HUES48 (cell line): Measurements from ENCODE around the gene NPAS3.

Experiments
- H3K27ac ChIP-seq: one replicate; pipeline ENCODE4 v1.7.0; 2013; ENCODE audit warnings: low read depth, low read length, inconsistent platforms
- H3K27me3 ChIP-seq: 2 replicates; pipeline ENCODE4 v1.6.1; 2013; ENCODE audit warnings: mild to moderate bottlenecking, low read length; ENCODE audit not compliant: control insufficient read depth, insufficient read depth
- H3K36me3 ChIP-seq: 2 replicates; pipeline ENCODE4 v1.6.1; 2013; ENCODE audit warnings: low read length; ENCODE audit not compliant: control insufficient read depth, insufficient read depth
- H3K4me1 ChIP-seq: 2 replicates; pipeline ENCODE4 v1.6.1; 2013; ENCODE audit warnings: mild to moderate bottlenecking, low read length; ENCODE audit not compliant: control insufficient read depth, insufficient read depth
- H3K4me3 ChIP-seq: 2 replicates; pipeline ENCODE4 v1.5.1; 2013; ENCODE audit warnings: mild to moderate bottlenecking, low read depth, low read length
- H3K9ac ChIP-seq: 2 replicates; pipeline ENCODE4 v1.6.1; 2013; ENCODE audit warnings: mild to moderate bottlenecking, low read depth, low read length, moderate library complexity
- H3K9me3 ChIP-seq: 2 replicates; pipeline ENCODE4 v1.6.1; 2013; ENCODE audit warnings: low read length; ENCODE audit not compliant: control insufficient read depth, insufficient read depth

Gene NPAS3

DNA sequence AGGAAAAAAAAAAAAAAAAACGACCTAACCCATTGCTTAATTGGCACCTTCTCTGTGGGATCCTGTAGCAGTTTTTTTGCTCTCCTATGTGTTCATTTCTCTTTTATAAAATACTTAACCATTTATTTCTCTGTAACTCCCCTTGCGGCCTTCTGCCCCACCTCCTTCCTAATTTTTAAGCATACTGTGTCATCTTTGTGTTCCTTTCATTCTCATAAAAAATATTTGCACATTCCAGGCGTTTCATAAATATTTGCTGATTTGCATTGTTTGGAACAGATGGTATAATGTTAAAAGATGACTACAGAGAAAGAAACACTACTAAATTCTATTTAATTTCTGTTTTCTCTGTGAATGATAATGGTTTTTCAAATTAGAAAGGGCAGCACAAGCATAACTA lies 77.9 kb downstream of the NPAS3 start:
- Histone ChIP-seq H3K9me3 (no peaks in the 10 kb centered on the region), H3K36me3 (no peaks in the 10 kb centered on the region), H3K27ac (no peak overlapping the region), H3K9ac (no peak overlapping the region), H3K4me3 (no peak overlapping the region), H3K27me3 (no peaks in the 10 kb centered on the region), H3K4me1 (no peaks in the 10 kb centered on the region; the same call in 1 of the 2 replicates)

DNA sequence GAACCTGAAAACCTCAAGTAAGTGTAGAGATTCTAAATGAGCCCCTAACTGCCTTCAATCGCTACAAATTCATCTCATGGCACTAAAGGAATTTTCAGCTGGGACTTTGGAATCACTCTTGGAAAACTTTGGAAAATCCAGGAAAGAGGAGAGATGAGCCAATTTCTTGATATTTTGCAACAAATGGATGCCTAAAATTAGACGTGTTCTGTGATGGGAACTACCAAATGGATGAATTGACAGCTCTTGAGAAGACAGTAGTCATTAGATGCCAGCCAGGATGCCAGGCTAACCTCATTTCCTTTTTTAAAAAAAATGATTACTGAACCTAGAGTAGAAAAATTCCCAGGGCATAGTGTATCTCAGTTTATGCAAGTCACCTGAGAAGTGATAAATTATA lies 78.3 kb downstream of the NPAS3 start:
- Histone ChIP-seq H3K9ac (no peak overlapping the region), H3K9me3 (no peaks in the 10 kb centered on the region), H3K4me1 (no peaks in the 10 kb centered on the region; the same call in 1 of the 2 replicates), H3K27ac (no peak overlapping the region), H3K4me3 (no peak overlapping the region), H3K36me3 (no peaks in the 10 kb centered on the region), H3K27me3 (no peaks in the 10 kb centered on the region)

- H3K27me3 ChIP-seq: no peaks in the 10 kb centered on the region
Measured at GRCh38 chr14:33019346-33019745, 80.7 kb downstream of the NPAS3 start.

DNA sequence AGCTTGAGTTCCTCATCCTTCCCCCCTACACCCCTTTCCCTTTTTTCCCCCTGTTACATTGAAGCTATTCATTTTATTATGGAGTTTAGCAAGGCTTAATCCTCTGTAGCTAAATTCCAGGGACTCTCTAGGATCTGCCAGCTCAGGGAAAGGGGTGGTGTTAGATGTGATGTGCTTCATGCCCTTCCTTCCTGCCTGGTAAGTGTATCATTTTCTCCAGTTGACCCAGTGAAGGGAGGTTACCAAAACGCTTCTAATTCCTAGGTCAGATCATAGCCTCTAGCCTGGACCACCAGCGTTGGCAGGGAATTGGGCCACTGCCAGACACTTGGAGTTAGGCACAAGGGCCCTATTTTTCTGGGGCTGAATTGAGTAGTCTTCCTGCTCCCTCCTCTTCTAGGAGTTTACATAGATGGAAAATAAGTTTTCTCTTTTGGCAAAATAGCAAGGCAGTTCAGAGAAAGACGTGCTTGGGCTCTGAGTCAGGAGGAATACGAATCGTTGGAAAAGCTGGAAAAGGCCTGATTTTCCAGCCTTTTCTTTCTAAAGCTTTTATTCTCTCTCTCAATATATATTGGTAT lies 88.3 kb downstream of the NPAS3 start:
- H3K4me1 ChIP-seq: peaks cover 4% of the 10 kb centered on the region; the same call in 1 of the 2 replicates

More at GRCh38 chr14:33019346-33019745, 80.7 kb downstream of the NPAS3 start:
- no peaks in the 10 kb centered on the region for H3K36me3 ChIP-seq
- H3K4me1 ChIP-seq: no peaks in the 10 kb centered on the region; the same call in 1 of the 2 replicates
- no peak overlapping the region for H3K27ac ChIP-seq
- no peak overlapping the region for H3K4me3 ChIP-seq
- H3K9me3 ChIP-seq: no peaks in the 10 kb centered on the region
- no peak overlapping the region for H3K9ac ChIP-seq

DNA sequence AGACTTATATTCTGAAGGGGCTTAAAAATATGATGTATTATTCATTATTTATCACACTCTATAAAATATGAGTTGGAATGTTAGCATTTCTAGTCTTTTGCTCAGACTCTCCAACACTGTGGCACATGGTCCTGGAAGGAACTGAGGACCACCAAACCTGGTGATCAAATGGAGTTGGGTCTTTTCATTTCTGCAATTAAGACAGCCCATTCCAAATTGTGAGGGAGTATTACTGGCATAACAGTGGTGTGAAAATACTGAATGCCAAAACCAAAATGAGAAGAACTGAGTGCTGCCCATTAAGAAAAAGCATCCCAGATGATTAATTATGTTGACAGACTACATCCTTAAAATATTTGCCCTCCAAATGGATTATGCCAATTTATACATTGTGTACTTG lies 90.8 kb downstream of the NPAS3 start:
- Histone ChIP-seq H3K9me3 (no peaks in the 10 kb centered on the region), H3K36me3 (no peaks in the 10 kb centered on the region), H3K4me1 (peaks cover 4% of the 10 kb centered on the region; the same call in 1 of the 2 replicates), H3K9ac (no peak overlapping the region), H3K27me3 (no peaks in the 10 kb centered on the region), H3K4me3 (no peak overlapping the region), H3K27ac (no peak overlapping the region)

More for the DNA sequence above, 88.3 kb downstream of the NPAS3 start:
- no peak overlapping the region for H3K9ac ChIP-seq
- no peaks in the 10 kb centered on the region for H3K9me3 ChIP-seq
- H3K27me3 ChIP-seq: no peaks in the 10 kb centered on the region
- H3K4me3 ChIP-seq: no peak overlapping the region
- no peak overlapping the region for H3K27ac ChIP-seq
- H3K36me3 ChIP-seq: no peaks in the 10 kb centered on the region

DNA sequence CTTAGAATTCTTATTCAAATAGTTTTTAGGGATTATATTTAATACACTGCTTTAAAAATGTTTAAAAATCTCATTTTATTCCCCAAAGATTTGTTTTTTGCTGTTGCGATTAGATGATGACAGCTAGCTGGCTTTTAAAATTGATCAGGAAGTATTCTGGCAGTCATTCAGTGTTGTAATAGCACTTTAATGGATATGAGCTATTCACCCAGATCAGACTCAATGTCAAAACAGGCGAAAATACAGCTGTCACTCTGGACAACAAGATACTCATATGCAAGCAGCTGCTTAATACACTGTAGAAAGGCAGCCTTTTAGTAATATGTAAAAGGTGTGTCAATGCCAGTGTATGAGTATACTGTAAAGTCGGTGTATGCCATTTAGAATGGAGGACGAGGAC lies 91.7 kb downstream of the NPAS3 start:
- Histone ChIP-seq H3K27ac (no peak overlapping the region), H3K9ac (no peak overlapping the region), H3K4me1 (peaks cover 4% of the 10 kb centered on the region; the same call in 1 of the 2 replicates), H3K27me3 (no peaks in the 10 kb centered on the region), H3K36me3 (no peaks in the 10 kb centered on the region), H3K4me3 (no peak overlapping the region), H3K9me3 (no peaks in the 10 kb centered on the region)

GRCh38 chr14:33035416-33036194 lies 96.9 kb downstream of the NPAS3 start:
- H3K4me1 ChIP-seq: no peaks in the 10 kb centered on the region
- H3K27me3 ChIP-seq: no peaks in the 10 kb centered on the region
- H3K27ac ChIP-seq: no peak overlapping the region
- no peak overlapping the region for H3K9ac ChIP-seq
- no peaks in the 10 kb centered on the region for H3K9me3 ChIP-seq
- H3K4me3 ChIP-seq: no peak overlapping the region
- H3K36me3 ChIP-seq: no peaks in the 10 kb centered on the region

DNA sequence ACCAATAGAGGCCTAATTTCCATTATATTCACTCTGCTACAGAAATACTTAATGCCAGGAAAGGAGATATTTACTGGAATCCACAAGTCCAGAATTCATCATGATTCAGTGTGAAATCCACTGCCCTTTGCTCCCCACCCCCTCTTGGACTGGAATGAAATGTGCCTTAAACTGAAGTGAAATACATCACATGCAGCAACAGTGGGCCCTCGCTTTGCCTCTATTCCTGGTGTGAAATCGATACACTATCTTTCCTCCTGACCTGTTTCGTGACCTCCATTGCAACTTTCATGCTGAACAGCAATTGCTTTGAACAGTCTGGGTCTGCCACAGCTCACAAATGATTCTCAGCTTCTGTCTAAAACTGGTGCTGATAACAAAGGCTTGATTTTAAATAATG lies 100.6 kb downstream of the NPAS3 start:
- H3K9me3 ChIP-seq: peaks cover 5% of the 10 kb centered on the region; the same call in 1 of the 2 replicates
- H3K4me1 ChIP-seq: no peaks in the 10 kb centered on the region
- no peak overlapping the region for H3K9ac ChIP-seq

GRCh38 chr14:33040372-33041140 lies 101.9 kb downstream of the NPAS3 start:
- Histone ChIP-seq H3K27me3 (no peaks in the 10 kb centered on the region), H3K4me1 (no peaks in the 10 kb centered on the region), H3K9me3 (peaks cover 10% of the 10 kb centered on the region), H3K36me3 (no peaks in the 10 kb centered on the region), H3K4me3 (no peak overlapping the region), H3K9ac (no peak overlapping the region), H3K27ac (no peak overlapping the region)

More for the DNA sequence above, 100.6 kb downstream of the NPAS3 start:
- Histone ChIP-seq H3K27me3 (no peaks in the 10 kb centered on the region), H3K27ac (no peak overlapping the region), H3K4me3 (no peak overlapping the region), H3K36me3 (no peaks in the 10 kb centered on the region)

GRCh38 chr14:33042591-33042990 lies 103.9 kb downstream of the NPAS3 start:
- Histone ChIP-seq H3K36me3 (no peaks in the 10 kb centered on the region), H3K9me3 (peaks cover 10% of the 10 kb centered on the region), H3K27me3 (no peaks in the 10 kb centered on the region), H3K9ac (no peak overlapping the region), H3K4me1 (no peaks in the 10 kb centered on the region), H3K4me3 (no peak overlapping the region), H3K27ac (no peak overlapping the region)

DNA sequence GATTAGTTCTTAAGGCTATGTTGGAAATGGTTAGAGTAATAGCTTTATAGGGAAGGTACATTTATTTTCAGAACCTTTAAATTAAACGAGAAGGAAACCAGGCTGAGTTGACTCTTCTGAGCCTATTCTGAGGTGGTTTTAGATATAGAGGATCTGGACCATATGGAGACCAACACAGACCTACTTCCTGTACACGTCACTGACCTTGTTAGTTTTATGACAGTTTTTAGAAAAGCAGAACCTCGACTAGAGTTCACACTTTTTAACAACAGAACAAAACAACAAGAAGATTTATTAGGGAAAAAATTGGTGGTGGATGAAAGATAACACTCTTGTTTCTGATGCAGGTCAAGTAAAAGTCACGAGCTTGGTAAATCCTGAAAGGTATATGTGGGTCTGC lies 107.1 kb downstream of the NPAS3 start:
- Histone ChIP-seq H3K4me1 (no peaks in the 10 kb centered on the region), H3K4me3 (no peak overlapping the region), H3K27me3 (no peaks in the 10 kb centered on the region), H3K9ac (no peak overlapping the region), H3K9me3 (peaks cover 10% of the 10 kb centered on the region), H3K36me3 (no peaks in the 10 kb centered on the region), H3K27ac (no peak overlapping the region)
